ENCODE results near the gene TDRD7. TPM values are rescaled to one million over a fixed set of nuclear protein-coding genes. Genes with fewer than 3 reads are reported as not detected.
A peak's percentile ranks its signal among the peaks of the same experiment; 100 is the strongest.

The TDRD7 gene
- total and polyA plus RNA-seq, 8 donors, result 6.3 to 17.5 (median 7.4) TPM

DNA sequence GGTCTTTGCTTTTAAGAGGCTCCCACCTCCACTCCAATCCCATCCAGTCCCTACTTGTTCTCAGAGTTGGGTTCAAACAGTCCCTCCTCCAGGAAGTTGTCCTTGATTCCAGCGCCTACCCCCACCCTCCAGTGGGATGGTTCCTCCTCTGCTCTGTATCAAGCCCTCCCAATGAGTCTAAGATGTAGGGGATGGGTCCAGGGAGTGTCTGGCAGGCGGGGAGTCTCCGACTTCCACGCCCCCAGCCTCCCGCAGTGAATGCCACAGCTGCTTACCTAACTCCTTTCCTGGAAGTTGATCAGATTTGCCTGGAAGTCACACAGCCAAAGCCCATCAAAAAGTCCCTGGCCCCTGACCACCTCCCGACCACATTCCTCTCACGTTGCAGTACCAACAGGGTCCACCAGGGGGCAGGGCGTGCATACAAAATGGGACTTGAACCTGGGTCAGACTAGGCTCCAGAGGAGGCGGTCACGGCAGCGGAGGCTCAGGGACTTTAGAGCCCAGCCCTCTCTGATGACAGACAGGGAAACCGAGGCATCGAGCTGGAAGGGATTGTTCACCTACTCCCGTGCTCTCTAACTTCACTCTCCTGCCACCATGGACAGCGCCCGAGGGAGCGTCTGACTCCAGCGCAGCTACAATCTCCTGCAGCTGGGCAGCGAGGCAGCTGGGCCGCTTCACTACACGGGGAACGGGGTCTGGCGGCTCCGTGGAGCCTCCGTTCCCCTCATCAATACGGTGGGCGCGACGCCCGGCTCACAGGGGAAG, 25.0 kb upstream of the TDRD7 start:
- peaks cover 0 to 29% of the 10 kb centered on the region in 2 donors for H3K27me3 ChIP-seq
- TF ChIP-seq, protein P1, sequence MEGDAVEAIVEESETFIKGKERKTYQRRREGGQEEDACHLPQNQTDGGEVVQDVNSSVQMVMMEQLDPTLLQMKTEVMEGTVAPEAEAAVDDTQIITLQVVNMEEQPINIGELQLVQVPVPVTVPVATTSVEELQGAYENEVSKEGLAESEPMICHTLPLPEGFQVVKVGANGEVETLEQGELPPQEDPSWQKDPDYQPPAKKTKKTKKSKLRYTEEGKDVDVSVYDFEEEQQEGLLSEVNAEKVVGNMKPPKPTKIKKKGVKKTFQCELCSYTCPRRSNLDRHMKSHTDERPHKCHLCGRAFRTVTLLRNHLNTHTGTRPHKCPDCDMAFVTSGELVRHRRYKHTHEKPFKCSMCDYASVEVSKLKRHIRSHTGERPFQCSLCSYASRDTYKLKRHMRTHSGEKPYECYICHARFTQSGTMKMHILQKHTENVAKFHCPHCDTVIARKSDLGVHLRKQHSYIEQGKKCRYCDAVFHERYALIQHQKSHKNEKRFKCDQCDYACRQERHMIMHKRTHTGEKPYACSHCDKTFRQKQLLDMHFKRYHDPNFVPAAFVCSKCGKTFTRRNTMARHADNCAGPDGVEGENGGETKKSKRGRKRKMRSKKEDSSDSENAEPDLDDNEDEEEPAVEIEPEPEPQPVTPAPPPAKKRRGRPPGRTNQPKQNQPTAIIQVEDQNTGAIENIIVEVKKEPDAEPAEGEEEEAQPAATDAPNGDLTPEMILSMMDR (IDR thresholded peaks at IDR 0.05), result peak; percentile 91 to 96
- ATAC-seq (peak; percentile 91), DNase-seq (peak; percentile 55 to 91 (median 77))
- H3K4me1 ChIP-seq, result peaks cover 5 to 7% of the 10 kb centered on the region in 2 donors
- H3K27ac ChIP-seq, result no peak overlapping the region
- intact Hi-C loops (cut with DNase I), result no loop called here
- no peaks in the 10 kb centered on the region for H3K36me3 ChIP-seq
- no peak overlapping the region for H3K4me3 ChIP-seq
- no peaks in the 10 kb centered on the region for H3K9me3 ChIP-seq

GRCh38 chr9:97387504-97387886, 24.4 kb upstream of the TDRD7 start:
- no peak for DNase-seq
- Histone ChIP-seq H3K27me3 (peaks cover 0 to 29% of the 10 kb centered on the region in 2 donors), H3K4me1 (peaks cover 5 to 7% of the 10 kb centered on the region in 2 donors), H3K9me3 (no peaks in the 10 kb centered on the region), H3K27ac (no peak overlapping the region), H3K36me3 (no peaks in the 10 kb centered on the region), H3K4me3 (no peak overlapping the region)
- ATAC-seq, result no peak
- intact Hi-C loops (cut with DNase I), result no loop called here
- TF ChIP-seq, protein P1 (IDR thresholded peaks at IDR 0.05), result no peak

GRCh38 chr9:97387936-97388684, 23.8 kb upstream of the TDRD7 start:
- H3K27me3 ChIP-seq, result peaks cover 0 to 29% of the 10 kb centered on the region in 2 donors
- no peaks in the 10 kb centered on the region for H3K9me3 ChIP-seq
- H3K27ac ChIP-seq, result no peak overlapping the region
- intact Hi-C loops (cut with DNase I), result no loop called here
- H3K4me3 ChIP-seq, result no peak overlapping the region
- H3K4me1 ChIP-seq, result peaks cover 5 to 7% of the 10 kb centered on the region in 2 donors
- no peaks in the 10 kb centered on the region for H3K36me3 ChIP-seq
- no peak for DNase-seq
- no peak for ATAC-seq
- TF ChIP-seq, protein P1 (IDR thresholded peaks at IDR 0.05), result no peak

- H3K4me1 ChIP-seq, result peaks cover 5 to 7% of the 10 kb centered on the region in 2 donors
- intact Hi-C loops (cut with DNase I), result no loop called here
- H3K4me3 ChIP-seq, result no peak overlapping the region
- H3K27me3 ChIP-seq, result peaks cover 0 to 29% of the 10 kb centered on the region in 2 donors
- H3K27ac ChIP-seq, result no peak overlapping the region
- TF ChIP-seq, protein P1 (IDR thresholded peaks at IDR 0.05), result no peak
- no peaks in the 10 kb centered on the region for H3K36me3 ChIP-seq
- DNase-seq (no peak), ATAC-seq (no peak)
- H3K9me3 ChIP-seq, result no peaks in the 10 kb centered on the region
These were observed 23.1 kb upstream of the TDRD7 start for GRCh38 chr9:97388721-97389238.

GRCh38 chr9:97389249-97389648, 22.6 kb upstream of the TDRD7 start:
- no peak overlapping the region for H3K4me3 ChIP-seq
- H3K27me3 ChIP-seq, result peaks cover 0 to 29% of the 10 kb centered on the region in 2 donors
- no peaks in the 10 kb centered on the region for H3K36me3 ChIP-seq
- no peak for DNase-seq
- peaks cover 5 to 7% of the 10 kb centered on the region in 2 donors for H3K4me1 ChIP-seq
- intact Hi-C loops (cut with DNase I), result no loop called here
- ATAC-seq, result no peak
- TF ChIP-seq, protein P1 (IDR thresholded peaks at IDR 0.05), result no peak
- no peaks in the 10 kb centered on the region for H3K9me3 ChIP-seq
- no peak overlapping the region for H3K27ac ChIP-seq

All from left lung (tissue), 10 donors.